ENCODE results near the gene SCN9A.

Gene SCN9A

DNA sequence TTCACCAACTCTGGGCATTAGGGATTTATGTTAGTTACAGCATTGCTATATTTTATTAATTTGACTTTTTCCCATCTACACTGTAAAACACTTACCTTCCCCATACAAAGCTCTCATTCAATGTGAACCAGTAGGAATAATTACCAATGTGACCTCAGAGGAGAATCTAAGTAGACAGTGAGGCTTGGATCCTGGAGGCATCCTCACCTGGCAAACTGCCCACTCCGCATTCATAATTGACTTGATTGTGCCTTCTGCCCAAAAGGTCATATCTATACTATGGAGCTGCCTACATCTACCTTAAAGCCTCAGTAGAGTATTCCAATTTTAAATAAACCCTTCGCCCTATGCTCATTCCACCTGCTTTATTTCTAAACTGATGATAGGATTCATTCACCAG, 202.5 kb downstream of the SCN9A start:
- DNase-seq (ENCODE audit: low spot score), result no peak

DNA sequence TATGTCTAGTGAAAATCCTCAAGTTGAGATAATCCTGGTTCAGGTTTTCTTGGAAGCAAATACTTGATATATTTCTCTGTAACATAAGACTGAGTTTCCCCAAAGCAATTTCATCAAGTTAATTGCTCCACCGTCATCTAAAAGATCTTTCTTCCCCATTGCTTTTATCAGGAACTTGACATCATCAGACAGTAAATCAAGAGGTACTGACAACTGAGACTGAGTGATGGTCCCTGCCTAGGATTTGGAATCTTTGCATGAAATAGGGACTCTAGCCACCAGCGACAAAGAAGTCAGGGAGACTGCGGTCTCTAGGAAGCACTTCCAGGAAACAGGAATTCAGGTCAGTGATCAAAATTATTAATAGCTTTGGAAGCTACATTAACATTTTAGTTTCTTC, 204.5 kb downstream of the SCN9A start:
- no peak for DNase-seq (ENCODE audit: low spot score)

DNA sequence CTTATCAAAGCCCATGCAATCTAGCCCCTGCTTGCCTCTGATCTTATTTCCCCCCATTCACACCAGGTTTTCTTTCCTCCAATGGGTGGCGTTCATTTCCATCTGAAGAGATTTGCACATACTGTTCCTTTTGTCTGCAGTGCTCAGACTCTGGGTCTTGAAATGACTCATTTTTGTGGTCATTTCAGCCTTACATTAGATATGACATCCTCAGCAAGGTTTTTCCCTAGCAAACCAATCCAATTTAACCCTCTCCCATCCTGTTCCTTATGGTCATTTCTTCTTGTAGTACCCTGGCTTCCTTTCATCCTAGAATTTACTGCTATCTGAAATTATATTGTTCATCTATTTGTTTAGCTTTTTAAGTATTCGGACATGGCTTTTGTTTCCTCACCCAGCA, 205.4 kb downstream of the SCN9A start:
- no peak for DNase-seq (ENCODE audit: low spot score)

DNA sequence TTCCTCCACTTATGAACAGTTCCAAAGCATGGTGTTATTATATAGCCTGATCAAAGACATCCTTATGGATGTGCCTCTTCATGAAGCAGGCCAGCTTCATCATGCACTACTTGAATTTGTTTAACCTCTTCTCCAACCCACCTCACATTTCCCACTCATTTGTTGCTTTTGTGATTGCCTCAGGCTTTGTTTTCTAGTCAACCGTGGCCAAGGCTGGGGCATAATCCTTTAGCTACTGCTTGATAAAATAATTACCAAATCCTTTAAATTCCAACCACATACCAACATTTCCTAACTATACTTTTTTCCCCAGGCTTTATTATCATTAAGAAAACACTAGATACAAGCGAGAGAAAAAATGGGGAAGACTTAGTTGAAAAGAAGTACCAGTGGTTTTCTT, 208.3 kb downstream of the SCN9A start:
- DNase-seq (ENCODE audit: low spot score), result no peak

DNA sequence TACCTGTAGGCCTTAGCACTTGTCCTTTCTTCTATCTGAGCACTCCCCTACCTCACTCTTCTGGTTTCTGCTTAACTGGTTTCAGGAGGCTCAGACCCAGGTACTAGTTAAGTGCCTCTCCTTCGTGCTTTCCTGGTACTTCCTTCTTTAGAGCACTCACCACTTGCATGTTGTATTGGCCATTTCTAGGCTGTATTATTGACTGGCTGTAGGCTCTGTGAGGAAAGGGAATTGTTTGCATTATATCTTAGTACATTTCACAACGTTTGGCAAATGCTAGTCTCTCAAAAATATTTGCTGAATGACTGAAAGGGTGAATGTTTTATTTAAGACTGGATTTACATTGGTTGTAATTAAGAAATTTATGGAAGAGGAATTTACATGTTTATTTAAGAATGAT, 212.0 kb downstream of the SCN9A start:
- DNase-seq (ENCODE audit: low spot score), result no peak

DNA sequence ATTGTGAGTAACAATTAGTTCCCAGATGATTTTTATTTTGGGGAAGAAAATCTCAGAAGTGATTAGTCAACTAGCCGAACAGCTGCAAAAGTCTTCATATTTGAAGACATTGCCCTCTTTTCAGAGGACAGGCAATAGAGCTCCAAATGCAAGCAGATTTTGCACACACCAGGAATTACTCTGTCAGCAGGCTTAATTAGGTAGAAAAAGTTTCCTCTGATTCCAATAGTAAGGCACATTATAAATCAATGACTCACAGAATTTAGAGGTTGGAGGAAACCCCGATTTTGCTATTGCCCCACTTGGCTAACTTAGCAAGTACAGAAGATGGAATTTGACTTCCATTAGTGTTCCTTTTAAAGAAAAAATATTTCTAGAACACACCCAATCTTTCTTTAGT, 217.2 kb downstream of the SCN9A start:
- no peak for DNase-seq (ENCODE audit: low spot score)

DNA sequence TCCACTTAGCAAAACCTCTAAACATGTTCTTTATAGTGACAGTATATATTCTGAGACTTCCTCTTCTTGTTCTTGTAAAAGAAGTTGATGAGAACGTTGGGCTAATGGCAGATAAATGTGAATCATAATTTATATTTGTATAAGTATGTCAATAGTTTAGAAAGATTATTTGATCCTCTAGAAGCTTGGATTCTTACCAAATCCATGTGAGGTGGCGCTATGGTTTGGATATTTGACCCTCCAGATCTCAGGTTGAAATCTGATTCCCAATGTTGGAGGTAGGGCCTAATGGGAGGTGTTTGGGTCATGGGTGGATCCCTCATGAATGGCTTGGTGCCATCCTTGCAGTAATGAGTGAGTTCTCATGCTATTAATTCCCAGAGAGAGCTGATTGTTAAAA, 218.2 kb downstream of the SCN9A start:
- no peak for DNase-seq (ENCODE audit: low spot score)

DNA sequence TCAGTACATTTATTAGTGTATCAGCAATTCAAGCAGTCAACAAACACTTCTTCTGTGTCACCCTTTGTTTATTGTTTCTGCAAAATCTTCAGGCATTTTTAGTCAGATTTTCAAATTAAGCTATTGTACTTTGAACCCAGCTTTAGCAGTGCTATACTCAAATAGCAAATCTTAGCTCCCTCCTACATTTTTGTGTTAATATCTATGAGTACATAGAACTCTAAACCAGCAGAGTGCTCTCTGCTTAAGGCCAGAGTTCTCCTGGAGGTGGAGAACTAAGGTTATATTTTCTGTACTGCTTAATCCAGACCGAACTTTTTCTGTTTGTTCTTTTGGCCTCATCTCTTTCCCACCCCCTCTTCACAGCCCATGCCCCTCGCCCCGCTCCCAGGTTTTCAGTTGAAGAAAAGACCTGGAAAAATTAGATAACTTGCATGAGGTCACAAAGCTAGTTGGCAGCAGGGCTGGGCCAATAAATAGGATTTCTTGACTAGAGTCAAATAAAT, 218.7 kb downstream of the SCN9A start:
- DNase-seq (ENCODE audit: low spot score), result no peak

DNA sequence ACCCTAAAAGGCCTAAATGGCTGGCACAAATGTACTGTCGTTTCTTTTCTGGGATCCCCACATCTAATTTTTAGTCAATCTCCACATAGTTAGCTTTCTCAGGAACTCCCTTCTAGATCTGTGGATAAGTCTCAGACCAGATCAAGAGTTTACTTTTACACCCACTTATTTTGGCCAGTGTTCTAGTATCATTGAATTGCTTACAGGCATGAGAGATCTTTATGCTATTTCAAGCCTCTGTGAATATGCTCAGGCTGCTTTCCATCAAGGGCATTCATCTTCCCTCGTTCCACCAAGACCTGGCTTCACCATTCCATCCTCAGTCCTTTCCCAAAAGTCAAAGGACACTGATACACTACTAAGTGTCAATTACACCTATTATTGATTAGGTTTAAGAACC, 220.2 kb downstream of the SCN9A start:
- DNase-seq (ENCODE audit: low spot score), result no peak

DNA sequence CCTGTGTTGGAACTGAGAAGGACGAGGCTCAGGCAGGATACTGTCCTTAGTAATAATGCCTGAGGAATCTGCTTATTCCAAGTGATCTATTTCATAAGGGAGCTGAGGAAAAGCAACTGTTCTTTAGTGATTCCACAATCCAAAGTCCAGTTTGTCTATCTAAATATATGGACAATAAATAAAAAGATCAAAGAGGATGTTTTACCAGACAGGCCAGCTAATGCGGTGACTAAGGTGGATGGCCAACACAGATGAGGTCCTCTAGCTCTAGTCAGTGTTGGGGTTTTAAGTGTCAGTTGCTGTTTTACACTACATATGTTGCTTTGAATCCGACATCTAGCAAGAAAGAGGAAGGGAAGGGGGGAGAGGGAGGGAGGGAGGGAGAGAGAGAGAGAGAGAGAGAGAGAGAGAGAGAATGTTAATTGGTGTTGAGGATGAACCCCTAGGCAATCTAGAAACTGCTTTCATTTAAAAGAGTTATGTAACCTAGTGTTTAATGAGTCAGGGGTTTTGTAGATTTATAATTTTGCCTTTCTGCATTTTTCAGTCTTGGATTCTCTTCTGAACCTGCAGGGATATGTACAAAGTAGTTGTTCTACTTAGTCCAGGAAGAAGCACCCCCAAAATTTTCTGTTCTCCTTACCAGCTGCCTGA, 220.9 kb downstream of the SCN9A start:
- DNase-seq (ENCODE audit: low spot score), result no peak

DNA sequence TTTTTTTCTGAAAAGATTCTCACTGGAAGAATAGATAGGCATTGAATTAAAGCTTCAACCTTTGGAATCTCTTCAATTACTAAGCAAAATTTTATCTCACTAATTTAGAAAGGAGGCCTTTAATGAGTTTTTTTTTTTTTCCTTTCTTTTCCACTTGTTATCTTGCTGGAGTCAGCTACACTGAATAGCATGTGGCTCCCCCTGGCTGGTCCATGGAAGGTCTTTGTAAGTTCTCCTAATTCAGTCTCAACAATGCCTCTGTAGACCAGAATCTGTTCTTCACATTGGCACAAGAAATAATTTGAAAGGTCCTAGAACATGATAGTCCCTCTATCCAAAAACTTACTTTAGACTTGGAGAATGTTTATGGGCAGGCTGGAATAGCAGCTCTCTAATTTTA, 223.7 kb downstream of the SCN9A start:
- DNase-seq (ENCODE audit: low spot score), result no peak

DNA sequence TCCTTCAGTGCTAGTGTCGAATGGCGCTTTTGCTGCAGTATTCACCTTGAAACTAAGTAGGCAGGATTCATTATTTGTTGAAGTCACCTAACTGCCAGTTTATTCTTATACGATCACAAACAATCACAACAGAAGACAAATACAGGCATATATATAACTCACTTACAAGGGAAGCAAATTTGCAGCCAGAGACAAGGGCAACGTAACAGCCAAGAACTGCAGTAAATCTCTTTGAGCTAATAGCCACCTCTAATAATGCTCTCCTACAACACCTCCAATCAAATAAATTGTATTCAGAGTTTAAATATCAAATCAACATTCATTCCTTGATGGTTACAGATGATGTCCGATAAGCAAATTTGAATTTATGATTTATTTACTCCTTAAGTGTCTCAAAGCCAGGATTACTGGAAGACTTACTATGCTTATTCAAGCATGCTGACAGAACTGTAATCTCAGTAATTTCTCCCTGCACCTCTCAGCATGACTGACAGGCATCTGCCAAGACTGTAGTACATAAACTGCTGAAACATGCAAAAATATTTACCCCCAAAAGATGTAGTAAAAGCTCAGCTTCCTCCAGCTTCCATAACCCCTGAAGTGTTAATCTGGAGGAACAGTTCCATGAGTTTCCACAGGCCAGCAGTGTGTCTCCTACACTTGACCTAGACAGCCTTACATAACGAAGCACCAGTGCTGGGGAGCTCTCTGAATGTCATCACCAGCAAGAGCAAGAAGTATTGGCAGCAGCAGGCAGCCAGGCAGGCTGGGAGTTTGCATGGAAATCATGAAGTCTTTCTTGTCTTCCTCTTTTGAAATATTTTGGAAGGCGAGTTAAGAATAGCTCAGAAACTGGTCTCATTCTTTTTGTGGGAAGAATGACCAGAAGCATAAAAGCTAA, 227.0 kb downstream of the SCN9A start:
- no peak for DNase-seq (ENCODE audit: low spot score)

DNA sequence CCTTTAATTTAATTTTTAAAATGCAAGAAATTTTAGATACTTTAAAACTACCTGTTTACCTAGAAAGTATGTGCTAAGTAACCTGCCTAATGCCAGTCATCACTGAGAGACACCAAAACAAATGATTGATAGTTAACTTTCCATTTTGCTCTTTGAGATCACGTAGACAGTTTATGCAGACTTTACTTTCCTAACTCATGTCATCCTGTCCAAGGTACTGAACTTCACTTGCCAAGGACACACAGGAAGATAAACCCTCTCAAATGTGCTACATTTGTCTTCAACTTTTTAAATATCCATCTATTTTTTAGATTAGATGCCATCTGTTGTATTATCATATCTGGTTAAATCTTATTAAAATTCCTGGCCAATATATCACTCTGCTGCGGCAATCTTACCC, 227.9 kb downstream of the SCN9A start:
- no peak for DNase-seq (ENCODE audit: low spot score)

Data from Ammon's horn (tissue), 1 donor.